Brain pericyte (primary cell): ENCODE data around the gene TNRC18.
"Not testable (repeated sequence)": the region's sequence is repeated elsewhere in the genome, so short reads cannot be mapped to it uniquely, and the experiment has no call there.

Experiments used
- DNase-seq: peaks from one replicate; pipeline ENCODE4 v3.0.0-alpha.2; 2012; ENCODE audit warnings: low read depth, low spot score

TNRC18 gene

DNA sequence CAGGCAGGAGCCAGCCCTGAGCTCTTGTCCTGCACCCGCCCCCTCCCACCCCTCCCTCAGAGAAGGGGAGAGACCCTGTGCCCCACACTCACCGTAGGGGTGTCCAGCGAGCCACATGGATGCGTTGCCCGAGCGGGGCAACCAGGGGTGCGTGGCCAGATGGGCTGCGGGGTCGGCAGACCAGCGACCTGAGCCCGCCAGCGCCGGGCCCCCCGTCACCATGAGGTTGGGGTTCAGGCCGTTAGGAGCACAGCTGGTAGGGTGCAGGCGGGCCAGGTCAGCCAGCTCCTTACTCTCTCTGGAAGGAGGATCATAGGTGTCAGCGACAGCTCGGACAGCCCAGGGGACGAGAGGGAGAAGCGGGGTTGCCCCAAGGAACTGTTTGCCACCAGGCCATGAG is 46.4 kb downstream of the TNRC18 start:
- DNase-seq = no peak

DNA sequence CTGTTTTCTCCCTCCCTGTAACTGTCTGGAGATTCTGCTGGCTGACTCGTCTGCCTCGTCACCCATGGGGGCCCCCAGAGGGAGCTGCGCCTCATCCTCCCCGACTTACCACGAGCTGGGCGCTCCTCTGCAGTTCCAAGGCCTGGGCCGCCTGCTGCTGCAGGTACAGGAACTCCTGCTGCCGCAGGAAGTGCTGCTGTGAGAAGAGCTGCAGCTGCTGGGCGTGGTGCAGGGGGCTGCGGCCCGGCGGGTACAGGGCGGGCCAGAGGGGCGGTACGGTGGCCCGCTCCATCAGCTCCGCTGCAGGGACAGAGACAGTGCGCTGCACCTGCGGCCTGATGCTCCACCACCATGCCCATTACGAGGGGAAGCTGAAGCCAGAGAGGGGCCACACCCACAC is 47.7 kb downstream of the TNRC18 start:
- no peak for DNase-seq

DNA sequence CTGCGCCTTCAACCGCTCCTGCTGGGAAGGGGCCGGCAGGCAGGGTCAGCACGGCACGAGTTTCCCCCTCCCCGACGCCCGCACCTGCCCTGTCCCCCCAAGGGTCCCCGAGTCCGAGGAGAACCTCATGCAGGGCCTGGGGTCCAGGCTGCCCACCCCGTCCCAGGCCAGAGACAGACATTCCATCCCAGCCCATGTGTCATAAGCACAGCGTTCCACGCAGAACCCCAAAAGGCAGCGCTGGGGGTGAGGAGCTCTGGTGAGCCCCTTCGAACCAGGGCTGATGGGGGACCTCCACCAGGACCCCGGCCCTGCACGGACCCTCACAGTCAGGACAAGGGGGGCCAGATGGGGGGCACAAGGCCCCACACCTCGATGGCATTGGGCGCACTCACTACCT is 49.2 kb downstream of the TNRC18 start:
- no peak for DNase-seq

DNA sequence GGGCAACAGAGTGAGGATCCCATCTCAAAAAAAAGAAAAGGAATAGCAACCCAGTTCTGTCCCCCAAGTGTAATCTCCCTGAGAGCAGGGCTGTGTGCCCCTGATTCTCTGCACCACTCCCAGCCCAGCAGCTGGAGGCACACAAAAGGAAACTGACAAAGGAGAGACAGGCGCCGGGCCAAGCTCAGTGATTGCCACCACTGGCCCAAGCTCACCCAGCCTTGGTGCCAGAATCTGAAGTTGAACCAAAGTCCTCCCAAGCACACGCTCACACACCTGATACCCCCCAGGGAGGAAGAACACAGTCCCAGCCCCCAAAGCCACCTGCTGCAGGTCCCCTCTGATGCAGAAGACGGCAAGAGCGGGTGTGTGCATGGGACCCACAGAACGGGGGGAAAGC is 50.3 kb downstream of the TNRC18 start:
- no peak for DNase-seq

DNA sequence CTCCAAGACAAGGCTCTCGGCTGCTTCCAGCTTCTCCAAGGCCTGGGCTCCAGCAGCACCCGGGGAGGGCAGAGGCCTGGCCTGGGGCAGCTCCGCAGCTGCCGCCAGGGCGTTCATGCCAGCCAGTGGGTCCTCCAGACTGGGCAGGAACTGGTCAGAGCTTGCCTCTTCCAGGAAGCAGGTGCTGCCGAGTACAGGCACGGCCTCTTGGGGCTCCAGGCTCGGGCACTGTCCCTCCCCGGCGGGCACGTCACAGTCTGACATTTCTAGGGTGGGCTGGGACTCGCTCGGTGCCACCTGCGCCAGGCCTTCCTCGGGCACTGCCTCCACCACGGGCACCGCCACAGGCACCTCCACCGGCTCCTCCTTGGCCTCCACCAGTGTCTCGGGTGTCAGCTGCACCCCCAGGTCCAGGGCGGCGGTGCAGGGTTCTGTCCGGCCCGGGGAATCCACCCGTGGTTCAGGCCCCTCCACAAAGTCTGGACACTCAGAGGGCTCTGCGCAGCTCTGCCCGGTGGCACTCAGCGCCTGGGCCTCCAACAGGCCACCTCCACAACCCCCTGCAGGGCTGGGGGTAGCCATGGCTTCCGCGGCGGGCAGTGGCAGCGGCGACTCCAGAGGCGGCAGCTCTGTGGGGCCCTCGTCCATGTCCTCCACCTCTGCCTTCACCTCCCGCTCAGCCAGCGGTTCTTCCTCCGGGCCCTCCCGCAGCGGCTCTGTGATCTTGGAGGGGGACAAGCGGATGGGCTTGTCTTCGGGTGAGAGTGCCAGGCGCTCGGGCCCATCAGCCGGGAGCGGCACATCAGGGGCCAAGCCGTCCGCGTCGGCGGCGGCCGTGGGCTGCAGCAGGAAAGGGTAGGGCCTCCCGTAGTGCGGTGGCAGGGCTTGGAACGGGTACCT is 52.9 kb downstream of the TNRC18 start:
- no peak for DNase-seq

DNA sequence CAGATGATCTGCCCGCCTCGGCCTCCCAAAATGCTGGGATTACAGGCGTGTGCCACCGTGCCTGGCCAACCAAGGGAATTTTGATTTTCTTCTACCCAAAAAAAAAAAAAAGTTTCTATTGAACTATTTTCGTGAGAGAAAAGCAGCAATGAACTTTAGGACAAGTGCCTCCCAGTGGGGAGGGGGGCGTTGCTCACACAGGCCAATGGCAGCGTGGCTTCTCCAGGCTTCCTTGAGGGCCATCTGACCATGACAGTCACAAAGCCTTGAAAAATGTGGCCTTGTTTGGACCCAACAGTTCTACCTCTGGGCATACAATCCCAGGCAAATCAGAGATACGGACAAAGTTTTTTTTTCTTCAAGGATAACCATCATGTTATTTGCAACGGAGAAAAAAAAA is 56.0 kb downstream of the TNRC18 start:
- no peak for DNase-seq

DNA sequence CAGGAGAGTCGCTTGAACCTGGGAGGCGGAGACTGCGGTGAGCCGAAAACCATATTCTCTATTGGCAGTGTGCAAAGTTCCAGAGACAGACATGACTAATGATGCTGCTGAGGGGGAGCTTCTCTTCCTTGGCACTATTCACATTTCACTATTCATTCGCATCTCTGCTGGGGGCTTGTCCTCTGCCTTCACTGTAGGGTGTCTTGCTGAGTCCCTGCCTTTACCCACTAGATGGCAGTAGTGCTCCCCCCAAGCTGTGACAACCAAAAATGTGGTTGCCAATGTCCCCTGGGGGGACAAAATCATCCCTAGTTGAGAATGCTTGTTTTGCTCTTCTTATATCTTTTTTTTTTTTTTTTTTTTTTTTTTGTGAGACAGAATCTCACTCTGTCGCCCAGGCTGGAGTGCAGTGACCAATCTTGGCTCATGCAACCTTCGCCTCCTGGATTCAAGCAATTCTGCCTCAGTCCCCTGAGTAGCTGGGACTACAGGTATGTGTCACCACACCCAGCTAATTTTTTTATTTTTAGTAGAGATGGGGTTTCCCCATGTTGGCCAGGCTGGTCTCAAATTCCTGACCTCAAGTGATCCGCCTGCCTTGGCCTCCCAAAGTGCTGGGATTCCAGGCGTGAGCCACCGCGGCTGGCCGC is 57.5 kb downstream of the TNRC18 start:
- peak; percentile 43 for DNase-seq

DNA sequence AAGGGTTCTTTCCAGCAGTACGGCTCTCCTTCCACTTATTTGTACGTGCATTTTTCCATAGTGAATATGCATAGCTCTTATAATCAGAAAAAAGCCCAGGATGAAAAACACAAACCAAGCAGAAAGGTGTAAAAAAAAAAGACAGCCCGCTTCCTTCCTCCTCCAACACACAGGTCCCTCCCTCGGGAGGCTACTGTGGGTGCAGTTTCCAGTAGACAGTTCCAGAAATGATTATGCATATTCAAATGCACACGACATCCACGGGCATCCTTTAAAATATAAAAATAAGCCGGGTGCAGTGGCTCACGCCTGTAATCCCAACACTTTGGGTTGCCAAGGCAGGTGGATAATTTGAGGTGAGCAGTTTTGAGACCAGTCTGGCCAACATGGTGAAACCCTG is 59.9 kb downstream of the TNRC18 start:
- no peak for DNase-seq

DNA sequence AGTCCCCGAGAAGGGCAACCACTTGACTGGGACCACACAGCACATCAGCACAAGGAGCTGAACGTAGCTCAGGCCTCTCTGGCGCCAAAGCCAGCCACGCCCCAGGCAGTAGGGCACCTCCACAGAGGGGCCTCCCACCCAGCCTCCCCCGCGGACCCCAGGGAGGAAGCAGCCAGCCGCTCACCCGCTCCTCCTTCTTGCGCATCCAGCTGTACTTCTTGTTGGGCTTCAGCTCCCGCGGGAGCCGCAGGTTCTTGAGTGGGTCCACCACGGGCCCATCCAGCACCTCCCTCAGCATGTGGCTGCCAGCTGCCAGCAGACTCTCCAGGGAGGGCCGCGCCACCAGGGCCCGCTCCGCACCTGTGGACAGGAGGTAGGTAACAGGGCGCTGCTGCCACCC is 61.2 kb downstream of the TNRC18 start:
- DNase-seq = no peak

DNA sequence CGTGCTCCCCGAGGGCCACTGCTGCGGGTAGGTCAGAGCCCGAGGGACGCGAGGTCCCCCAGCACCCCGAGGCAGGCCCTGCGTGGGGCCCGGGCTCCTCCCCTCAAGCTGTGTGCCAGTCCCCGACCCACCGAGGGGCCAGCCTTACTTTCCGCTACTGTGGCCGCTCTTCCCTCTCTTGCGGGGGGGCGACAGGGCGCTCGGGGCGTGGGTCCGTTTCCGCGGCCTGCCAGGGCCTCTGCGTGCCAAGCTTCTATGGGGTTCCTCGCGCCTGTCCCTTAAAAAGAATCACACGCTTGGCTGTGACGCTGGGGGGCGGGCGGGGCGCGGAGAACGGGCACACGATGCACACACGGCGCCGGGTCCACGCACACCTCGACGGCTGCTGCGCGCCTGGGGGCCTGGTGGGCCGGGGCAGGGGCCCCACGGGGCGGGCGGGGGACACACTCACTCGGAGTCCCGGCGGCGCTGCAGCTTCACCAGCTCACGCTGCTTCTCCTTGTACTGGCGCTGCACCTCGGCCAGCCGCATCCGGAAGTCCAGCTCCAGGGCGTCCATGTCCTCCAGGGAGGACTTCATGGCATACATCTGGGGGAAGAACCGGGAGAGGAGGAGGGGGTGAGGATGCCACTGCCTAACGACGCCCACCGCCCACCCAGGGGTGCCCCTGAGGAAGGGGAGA is 62.0 kb downstream of the TNRC18 start:
- DNase-seq = no peak

DNA sequence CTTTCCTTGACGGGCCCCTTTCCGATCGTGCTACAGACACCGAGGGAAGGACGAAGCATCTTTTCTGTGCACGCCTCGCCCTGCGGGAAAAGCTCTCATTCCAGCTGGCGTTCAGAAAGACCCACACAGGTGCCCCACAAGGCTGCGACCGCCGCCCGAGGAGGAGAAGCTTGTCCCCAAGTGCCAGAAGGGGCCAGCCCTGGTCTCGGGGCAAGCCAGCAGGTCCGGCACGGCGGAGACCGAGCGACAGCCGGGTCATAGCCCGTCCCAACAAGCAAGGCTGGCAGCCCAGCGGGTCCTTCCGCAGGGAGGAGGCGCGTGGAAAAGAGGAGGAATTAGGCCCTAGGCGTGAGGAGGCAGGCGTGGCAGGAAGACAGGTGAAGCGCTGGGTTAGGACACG is 62.7 kb downstream of the TNRC18 start:
- no peak for DNase-seq

DNA sequence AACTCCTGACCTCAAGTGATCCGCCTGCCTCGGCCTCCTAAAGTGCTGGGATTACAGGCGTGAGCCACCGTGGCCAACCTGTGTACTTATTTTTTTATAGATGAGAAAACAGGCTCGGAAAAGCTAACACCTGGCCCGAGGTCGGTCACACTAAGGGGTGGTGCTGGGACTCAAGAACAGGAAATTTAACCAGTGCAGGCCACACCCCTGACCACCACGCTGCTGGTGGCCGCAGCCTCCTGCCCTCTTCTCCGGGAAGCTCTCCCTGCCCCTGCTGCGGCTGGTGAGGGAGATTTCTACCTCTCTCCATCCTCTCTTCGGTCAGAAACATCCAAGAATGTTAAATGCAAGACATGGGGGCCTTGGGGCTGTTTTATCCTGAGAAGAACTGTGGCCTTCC is 63.2 kb downstream of the TNRC18 start:
- DNase-seq = no peak

DNA sequence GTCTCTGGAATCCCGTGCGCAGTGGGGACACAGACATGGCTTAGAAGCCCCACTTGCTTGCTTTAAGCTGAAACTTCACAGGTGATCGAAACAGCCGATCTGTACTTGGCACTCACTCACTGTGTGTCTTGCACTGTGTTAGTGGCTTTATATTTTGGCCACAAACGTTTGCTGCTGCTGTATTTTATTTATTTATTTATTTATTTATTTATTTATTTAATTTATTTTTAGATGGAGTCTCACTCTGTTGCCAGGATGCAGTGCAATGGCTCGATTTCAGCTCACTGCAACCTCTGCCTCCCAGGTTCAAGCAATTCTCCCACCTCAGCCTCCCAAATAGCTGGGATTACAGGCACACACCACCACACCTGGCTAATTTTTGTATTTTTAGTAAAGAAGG is 63.6 kb downstream of the TNRC18 start:
- DNase-seq = not testable (repeated sequence)

DNA sequence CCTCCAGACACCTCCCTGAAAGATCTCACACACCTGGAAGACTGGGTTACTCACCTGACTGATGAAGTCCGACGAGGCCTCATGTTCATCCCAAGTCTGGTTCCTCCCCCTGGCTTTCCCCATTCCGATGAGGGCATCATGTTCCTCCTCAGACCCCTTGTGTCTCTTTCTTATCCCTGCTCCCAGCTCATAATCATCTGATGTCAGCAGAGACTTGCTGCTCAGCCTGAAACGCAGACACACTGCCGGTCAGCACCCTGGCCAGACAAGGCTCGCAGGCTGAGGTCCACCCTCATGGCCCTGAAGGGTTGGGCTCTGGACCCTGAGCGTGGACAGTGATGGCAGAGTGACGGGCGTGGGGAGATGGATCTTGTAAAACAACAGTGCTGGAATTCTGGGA is 64.3 kb downstream of the TNRC18 start:
- no peak for DNase-seq

DNA sequence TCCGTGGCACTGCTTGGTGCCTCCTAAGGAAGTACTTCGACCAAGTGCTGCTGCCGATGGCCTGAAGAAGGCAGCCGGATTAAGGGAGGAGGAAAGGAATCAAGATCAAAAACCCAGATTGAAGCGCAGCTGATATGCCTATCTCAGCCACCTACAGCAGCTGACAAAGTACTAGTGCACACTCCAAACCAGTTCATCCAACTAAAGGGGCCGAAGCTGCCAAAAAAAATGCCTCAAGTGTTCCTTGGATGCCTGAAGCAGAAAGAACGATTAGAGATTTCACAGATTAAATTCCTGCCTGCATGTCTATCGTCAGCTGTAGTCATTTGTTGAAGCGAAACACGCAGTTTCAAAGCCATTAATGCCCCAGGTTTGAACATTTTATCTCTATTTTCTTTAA is 65.7 kb downstream of the TNRC18 start:
- no peak for DNase-seq

DNA sequence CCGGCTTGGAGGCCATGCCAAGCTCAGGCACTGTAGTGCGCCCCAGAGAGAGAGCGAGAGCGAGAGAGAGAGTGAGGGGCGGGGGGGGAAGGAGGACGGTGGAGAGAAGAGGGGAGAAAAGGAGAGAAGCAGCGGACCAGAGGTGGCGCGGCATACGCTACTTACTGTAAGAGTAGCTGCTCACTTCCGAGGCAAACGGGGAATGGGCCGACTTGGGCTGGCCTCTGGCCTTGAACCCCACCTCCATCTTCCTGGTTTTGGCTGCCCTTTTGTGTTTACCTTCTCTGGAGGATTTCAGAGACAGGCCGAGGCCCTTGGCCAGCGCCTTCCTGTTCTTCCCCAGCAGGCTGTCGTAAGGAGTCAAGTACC is 66.9 kb downstream of the TNRC18 start:
- DNase-seq = no peak

DNA sequence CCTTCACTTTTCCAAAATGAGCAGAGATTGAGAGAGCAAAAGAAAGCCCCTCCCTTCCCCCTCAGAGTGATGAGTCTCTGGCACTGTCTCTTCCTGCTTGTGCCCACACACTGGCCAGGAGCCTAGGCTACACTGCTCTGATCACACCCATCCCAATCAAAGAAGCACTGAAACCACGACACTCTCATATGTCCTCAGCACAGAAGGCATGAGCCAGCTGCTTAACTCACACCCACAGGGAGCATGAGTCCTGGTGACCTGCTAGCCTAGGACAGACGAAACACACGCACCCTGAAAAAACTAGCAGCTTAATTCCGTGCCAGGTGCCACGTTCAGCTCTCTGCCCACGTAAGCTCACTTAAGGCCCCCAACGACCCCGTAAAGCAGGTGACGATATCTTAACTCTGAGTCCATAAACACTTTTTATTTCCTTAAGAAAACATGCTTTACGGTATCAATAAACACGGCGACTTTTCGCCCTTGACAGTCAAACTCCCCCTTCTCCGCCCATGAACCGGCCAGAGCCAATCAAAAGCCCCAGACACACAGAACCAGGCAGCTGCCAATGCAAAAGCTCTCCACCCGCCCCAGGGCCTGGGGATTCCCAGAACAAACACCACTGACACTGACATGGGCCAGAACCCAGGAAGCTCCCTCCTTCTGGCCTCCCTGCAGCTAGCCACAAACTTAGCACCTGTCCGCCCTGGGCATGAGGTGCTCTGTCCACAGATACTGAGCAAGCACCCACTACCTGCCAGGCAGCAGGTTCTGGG is 69.0 kb downstream of the TNRC18 start:
- no peak for DNase-seq

DNA sequence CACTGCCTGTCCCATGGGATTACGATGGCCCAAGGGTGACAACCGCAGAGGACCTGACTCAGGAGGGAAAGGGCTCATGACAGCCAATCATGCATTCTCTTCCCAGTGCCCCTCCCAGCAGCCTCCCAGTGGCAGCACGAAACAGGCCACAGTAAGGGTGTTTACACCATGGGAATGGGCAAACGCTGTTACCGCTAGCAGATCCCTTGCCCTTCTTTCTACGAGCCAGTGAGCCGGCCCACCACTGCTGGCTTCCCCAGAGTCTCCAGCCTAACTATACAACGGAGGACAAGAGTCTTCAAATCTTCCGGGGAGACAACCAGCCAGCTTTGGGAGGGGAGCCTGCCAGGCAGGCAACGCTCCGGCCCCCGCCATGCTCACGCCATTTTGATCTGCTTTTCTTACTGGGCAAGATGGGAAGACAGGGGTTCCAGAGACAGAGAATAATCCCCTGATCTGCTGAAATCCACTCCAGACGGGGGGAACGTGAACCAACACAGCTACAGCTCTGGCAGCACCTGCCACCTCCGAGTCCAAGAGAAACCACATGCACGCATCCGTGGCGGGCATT is 71.1 kb downstream of the TNRC18 start:
- DNase-seq = no peak

DNA sequence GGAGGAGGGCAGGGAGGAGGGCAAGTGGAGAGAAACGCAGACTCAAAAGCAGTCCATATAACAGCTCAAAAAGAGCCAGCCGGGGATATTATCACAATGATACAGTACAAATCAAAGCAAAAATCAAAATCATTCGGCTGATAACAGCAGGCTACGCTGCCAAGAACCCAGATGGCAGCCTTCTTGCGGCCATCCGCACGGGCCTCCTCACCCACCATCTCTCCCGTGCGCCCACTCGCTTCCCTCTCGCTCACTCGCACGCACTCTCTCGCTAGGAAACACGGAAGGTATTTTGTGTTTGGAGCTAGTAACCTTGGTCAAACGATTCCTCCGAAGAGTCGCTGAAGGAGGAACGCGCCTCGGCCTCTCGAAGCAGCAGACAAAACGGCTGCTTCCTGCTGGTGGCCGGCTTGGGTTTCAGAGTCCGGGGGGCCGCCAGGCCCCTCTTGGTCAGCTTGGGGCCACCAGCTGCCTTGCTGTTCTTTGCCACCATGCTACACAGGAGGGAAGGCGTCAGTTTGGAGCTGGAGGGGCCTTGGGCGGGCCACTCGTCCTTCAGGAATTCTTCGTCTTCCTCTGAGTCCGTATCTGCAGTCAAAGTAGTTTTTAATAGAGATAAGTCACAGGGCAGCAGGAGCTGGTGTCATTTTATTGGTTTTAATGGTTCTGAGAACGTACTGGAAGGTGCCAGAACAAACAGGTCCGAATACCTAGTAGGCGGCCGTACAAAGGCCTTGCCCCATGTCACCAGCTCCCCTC is 71.9 kb downstream of the TNRC18 start:
- no peak for DNase-seq

DNA sequence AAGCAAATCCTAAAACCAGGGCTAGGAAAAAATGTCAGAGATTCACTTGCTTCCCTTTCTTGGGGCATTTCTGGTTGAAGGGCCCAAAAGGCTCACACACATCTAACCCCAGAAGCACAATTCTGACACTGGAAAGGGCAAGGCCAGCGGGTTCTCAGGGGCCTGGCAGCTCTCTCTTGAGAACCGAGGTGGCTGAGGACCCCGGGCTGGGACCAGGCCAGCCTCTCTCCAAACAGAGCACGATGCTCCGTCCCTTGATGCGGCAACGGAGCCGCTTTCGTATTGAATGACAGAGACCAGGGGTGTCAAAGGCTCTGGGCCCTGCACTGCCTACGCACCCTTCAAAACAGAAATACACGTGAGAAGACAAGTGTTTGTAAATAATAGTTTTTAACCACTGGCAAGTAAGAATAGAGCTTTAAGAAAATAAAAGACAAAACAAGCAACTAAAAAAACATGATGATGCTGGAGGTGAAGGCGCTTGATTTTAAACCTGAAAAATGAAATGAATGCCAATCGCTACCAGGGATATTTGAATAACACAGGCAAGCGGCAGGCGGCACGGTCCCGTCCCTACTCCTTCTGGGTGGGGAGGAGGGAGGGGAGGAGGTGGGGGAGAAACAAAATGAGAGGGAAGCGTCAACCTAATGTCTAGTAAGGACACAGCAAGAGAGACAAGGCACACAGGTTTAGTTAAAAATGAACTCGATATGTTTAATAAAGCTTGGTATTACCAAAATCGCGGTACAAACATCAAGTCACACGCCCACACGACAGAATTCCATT is 72.8 kb downstream of the TNRC18 start:
- DNase-seq = no peak
